K562 (cell line): Measurements from ENCODE around the gene WASF1. TPM values are rescaled to one million over a fixed set of nuclear protein-coding genes. Genes with fewer than 3 reads are reported as not detected.

Source experiments
- BDP1 ChIP-seq: IDR thresholded peaks from 3 replicates; pipeline ENCODE4 v1.6.1; 2011; ENCODE audit not compliant: insufficient read length, insufficient read depth
- CC2D1A ChIP-seq: fragments of 450-650 bp; IDR thresholded peaks from 2 replicates; pipeline ENCODE4 v1.6.1; 2017; ENCODE audit warnings: mild to moderate bottlenecking
- ELK3 ChIP-seq: fragments of 450-650 bp; formaldehyde crosslinking; IDR thresholded peaks from 2 replicates; pipeline ENCODE4 v1.4.0; 2020; ENCODE audit warnings: mild to moderate bottlenecking
- ERF ChIP-seq: fragments of 450-650 bp; formaldehyde crosslinking; IDR thresholded peaks from 2 replicates; pipeline ENCODE4 v1.4.0; 2020; ENCODE audit warnings: mild to moderate bottlenecking, mixed read lengths
- FOSL1 ChIP-seq: fragments of 200-800 bp; sonication (Bioruptor generic); conservative IDR thresholded peaks from 2 replicates; pipeline ENCODE4 v1.6.1; 2016; ENCODE audit warnings: missing genetic modification characterization, missing compliant biosample characterization
- FUS ChIP-seq: fragments of 200-400 bp; formaldehyde crosslinking; optimal IDR thresholded peaks from 2 replicates; pipeline ENCODE3; 2017; ENCODE audit warnings: low read depth, low read length
- MCM3 ChIP-seq: fragments of 450-650 bp; IDR thresholded peaks from 2 replicates; pipeline ENCODE4 v1.6.1; 2016
- RAD21 ChIP-seq, 2 experiments: fragments of 250-450 bp in 1 of 2; fragments of 450-650 bp in 1 of 2; sonication (Bioruptor Pico) in 1 of 2; formaldehyde crosslinking in 1 of 2; IDR thresholded peaks in 1 of 2; conservative IDR thresholded peaks in 1 of 2; 2 replicates each; pipeline versions ENCODE4 v1.4.0 to v1.8.0; 2020 to 2022; ENCODE audit warnings: mild to moderate bottlenecking in 2 of 2, moderate library complexity in 1 of 2
- SMAD4 ChIP-seq: fragments of 250-450 bp; sonication (Bioruptor Pico); conservative IDR thresholded peaks from 2 replicates; pipeline ENCODE4 v1.8.0; 2021; ENCODE audit warnings: inconsistent platforms, mild to moderate bottlenecking, moderate library complexity
- TAF15 ChIP-seq: fragments of 200-400 bp; formaldehyde crosslinking; IDR thresholded peaks from 2 replicates; pipeline ENCODE4 v1.6.1; 2017; ENCODE audit warnings: mild to moderate bottlenecking, low read depth, low read length, moderate library complexity
- THAP7 ChIP-seq: fragments of 250-450 bp; sonication (Bioruptor Pico); IDR thresholded peaks from 2 replicates; pipeline ENCODE4 v1.5.0; 2021
- TRIM25 ChIP-seq: fragments of 450-650 bp; IDR thresholded peaks from 2 replicates; pipeline ENCODE4 v1.7.0; 2016; ENCODE audit warnings: borderline replicate concordance
- ZNF592 ChIP-seq: fragments of 450-650 bp; IDR thresholded peaks from 2 replicates; pipeline ENCODE4 v1.6.1; 2017; ENCODE audit warnings: antibody characterized with exemption, mild to moderate bottlenecking
- polyA plus RNA-seq, 8 experiments: library from polyadenylated mRNA; depleted of rRNA in 4 of 8; stranded (reverse) in 5 of 8; unstranded in 3 of 8; fragments of >200 nt; fragmentation: Nextera tagmentation in 2 of 8; fragmentation: Illumina TruSeq in 1 of 8; extraction: Ambion mirVana in 2 of 8; extraction: Trizol in 1 of 8; gene quantifications; 2 replicates each; pipeline versions ENCODE4 v1.2.1 to v1.2.3, GENCODE V29; 2011 to 2014; ENCODE audit warnings: inconsistent platforms in 1 of 8, missing spikeins in 1 of 8
- total RNA-seq, 7 experiments: library from RNA; depleted of rRNA in 6 of 7; stranded (reverse); fragments of >200 nt in 6 of 7; fragmentation: Illumina TruSeq in 2 of 7; extraction: Trizol in 2 of 7; gene quantifications; 2 replicates each; pipeline versions ENCODE4 v1.2.1 to v1.2.3, GENCODE V29; 2011 to 2021; ENCODE audit warnings: low replicate concordance in 1 of 7

WASF1 gene
- total and polyA plus RNA-seq, 9 of the 15 experiments (the other 6 are each of a cell fraction or from before 2014, with no cell fraction given), result 2.1 to 18.2 (median 7.4) TPM

GRCh38 chr6:110214338-110214737 is 34.9 kb upstream of the WASF1 start (continued):
- no peak for TF ChIP-seq ERF
- TF ChIP-seq SMAD4 (CRISPR knock-in tag), result no peak
- TF ChIP-seq TRIM25, result no peak
- no peak for TF ChIP-seq TAF15
- TF ChIP-seq BDP1, result no peak
- no peak for TF ChIP-seq MCM3
- TF ChIP-seq CC2D1A, result no peak
- TF ChIP-seq FOSL1 (tag), result no peak
- no peak for TF ChIP-seq RAD21 (CRISPR knock-in tag; conservative IDR thresholded peaks at IDR 0.05 in 1 of 2, IDR thresholded peaks at IDR 0.05 in 1 of 2)
- TF ChIP-seq THAP7 (CRISPR knock-in tag), result no peak
- TF ChIP-seq ELK3 (CRISPR knock-in tag), result no peak
- no peak for TF ChIP-seq FUS
- TF ChIP-seq ZNF592, result no peak
- TF ChIP-seq, all 486 proteins: peak for 0
